ENCODE results near the gene MEGF6. TPM values are rescaled to one million over a fixed set of nuclear protein-coding genes. Genes with fewer than 3 reads are reported as not detected.

The MEGF6 gene
- total RNA-seq, 1 experiment from 2014 or later: 21.3 TPM

GRCh38 chr1:3518256-3518655 lies 93.1 kb downstream of the MEGF6 start:
- no peak for DNase-seq
- Mint-ChIP-seq H3K9me3 (no peaks in the 10 kb centered on the region; a peak in 2 of 5 replicates), H3K36me3 (ENCODE audit: insufficient read depth in 1 of 3, low read depth in 3 of 3) (peaks cover 0 to 5% (median 0%) of the 10 kb centered on the region in 3 experiments; a peak in 2 of 7 replicates), H3K27me3 (ENCODE audit: low read depth) (no peaks in the 10 kb centered on the region; the same call in 1 of the 2 replicates), H3K27ac (no peak overlapping the region), H3K4me1 (no peaks in the 10 kb centered on the region), H3K4me3 (no peak overlapping the region)
- Histone ChIP-seq H3T11ph (ENCODE audit: low read length) (no peak overlapping the region), H3K79me2 (ENCODE audit: insufficient read depth, low read length) (no peaks in the 10 kb centered on the region; the same call in 1 of the 2 replicates), H2AFZ (ENCODE audit: low read length) (no peak overlapping the region), H3K14ac (ENCODE audit: insufficient read depth, low read length) (no peak overlapping the region), H2BK12ac (ENCODE audit: insufficient read length, low read depth, low read length) (no peak overlapping the region), H4K20me1 (ENCODE audit: control insufficient read depth, insufficient read depth, insufficient read length) (peaks cover 3% of the 10 kb centered on the region), H3K4me1 (ENCODE audit: insufficient read depth, low read length) (no peaks in the 10 kb centered on the region), H2BK120ac (ENCODE audit: low read depth, low read length, poor library complexity, severe bottlenecking) (no peak overlapping the region), H3K23ac (ENCODE audit: insufficient read length, low read depth, low read length) (no peak overlapping the region), H4K8ac (replicated peaks; ENCODE audit: insufficient read length, low read depth, low read length) (no peak overlapping the region), H3K56ac (ENCODE audit: insufficient read length, low read depth, low read length) (no peak overlapping the region), H3K9ac (ENCODE audit: extremely low read depth, insufficient read length, low read length) (no peak overlapping the region), H3K4ac (ENCODE audit: low read depth, low read length) (no peak overlapping the region), H3K9me3 (ENCODE audit: control insufficient read depth, low read depth, low read length) (no peaks in the 10 kb centered on the region), H3K79me1 (ENCODE audit: insufficient read depth, low read depth, low read length, poor library complexity, severe bottlenecking) (no peaks in the 10 kb centered on the region), H4K91ac (ENCODE audit: insufficient read length, low read depth, low read length) (no peak overlapping the region), H2BK20ac (ENCODE audit: low read depth, low read length, poor library complexity, severe bottlenecking) (no peak overlapping the region), H3K27ac (ENCODE audit: insufficient read length, low read depth, low read length) (no peak overlapping the region), H2BK5ac (ENCODE audit: insufficient read length, low read length) (no peak overlapping the region), H2BK15ac (ENCODE audit: low read depth, low read length) (0 out of 2 replicates have a peak overlapping the region, but pooled peaks have one; percentile 58), H2AK5ac (ENCODE audit: insufficient read length, low read length) (no peak overlapping the region), H3K27me3 (ENCODE audit: insufficient read depth, low read length) (no peaks in the 10 kb centered on the region), H3K18ac (ENCODE audit: insufficient read length, low read depth, low read length) (no peak overlapping the region), H3K23me2 (ENCODE audit: insufficient read length, low read depth, low read length, poor library complexity, severe bottlenecking) (no peaks in the 10 kb centered on the region), H3K4me2 (ENCODE audit: insufficient read depth, insufficient read length, low read length) (no peak overlapping the region), H4K5ac (ENCODE audit: insufficient read length, low read depth, low read length) (no peak overlapping the region)
- TF ChIP-seq CTCF (conservative IDR thresholded peaks at IDR 0.05): peak; percentile 83
- no CpG with 5 or more reads among the region's 12 CpGs for WGBS (ENCODE audit: extremely low coverage, insufficient read length, low lambda C conversion rate)
